HEK293 (cell line): ENCODE data around the gene PARS2.

Experiments used
- CTCF ChIP-seq: fragments of 450-650 bp; formaldehyde crosslinking; IDR thresholded peaks from 2 replicates; pipeline ENCODE4 v1.5.1; 2016; ENCODE audit warnings: missing biosample characterization, missing genetic modification characterization
- MYNN ChIP-seq: fragments of 450-650 bp; formaldehyde crosslinking; IDR thresholded peaks from 2 replicates; pipeline ENCODE4 v1.5.1; 2016; ENCODE audit warnings: missing biosample characterization, missing genetic modification characterization, borderline replicate concordance
- ZBTB20 ChIP-seq: fragments of 450-650 bp; formaldehyde crosslinking; IDR thresholded peaks from 2 replicates; pipeline ENCODE4 v1.5.1; 2016; ENCODE audit warnings: missing biosample characterization, missing genetic modification characterization
- ZNF138 ChIP-seq: fragments of 450-650 bp; formaldehyde crosslinking; IDR thresholded peaks from 2 replicates; pipeline ENCODE4 v1.5.1; 2016; ENCODE audit warnings: missing biosample characterization, missing genetic modification characterization, borderline replicate concordance
- ZNF449 ChIP-seq: fragments of 450-650 bp; formaldehyde crosslinking; IDR thresholded peaks from 2 replicates; pipeline ENCODE4 v1.5.1; 2017; ENCODE audit warnings: missing biosample characterization, mild to moderate bottlenecking, missing genetic modification characterization, moderate library complexity
- ZNF792 ChIP-seq: fragments of 450-650 bp; formaldehyde crosslinking; IDR thresholded peaks from 2 replicates; pipeline ENCODE4 v1.5.1; 2016; ENCODE audit warnings: missing biosample characterization, missing genetic modification characterization

GRCh38 chr1:54714881-54715492 is 49.3 kb downstream of the PARS2 start:
- TF ChIP-seq ZNF449 (tag by site-specific recombination) (no peak), ZNF138 (tag by site-specific recombination) (no peak), ZNF792 (tag by site-specific recombination) (no peak), CTCF (tag by site-specific recombination) (no peak), MYNN (tag by site-specific recombination) (no peak), ZBTB20 (tag by site-specific recombination) (no peak)
